ENCODE results near the gene GALR2.

GALR2 gene

GRCh38 chr17:76074390-76075363 lies at the start of gene GALR2:
TSS of gene GALR2 (plus strand) at chr17:76074781. CDS start at chr17:76074884, 103 bp downstream.
- H3K27me3 ChIP-seq (ENCODE audit: control insufficient read depth in 1 of 2, insufficient read depth in 2 of 2, low read length in 2 of 2): peaks cover 56 to 58% of the 10 kb centered on the region in 2 donors
- H3K27ac ChIP-seq (ENCODE audit: low read depth, low read length): no peak within 1 kb of the TSS
- no peaks in the 10 kb centered on the region for H3K9me3 ChIP-seq (ENCODE audit: control insufficient read depth in 1 of 2, low read length in 2 of 2)
- H3K9ac ChIP-seq (ENCODE audit: low read depth in 1 of 2, low read length in 2 of 2): no peak within 1 kb of the TSS
- H3K4me3 ChIP-seq (ENCODE audit: low read depth in 1 of 2, low read length in 2 of 2): peak within 1 kb of the TSS; percentile 14 to 35
- H3K36me3 ChIP-seq (ENCODE audit: control insufficient read depth in 1 of 2, insufficient read depth in 2 of 2, low read length in 2 of 2): peaks cover 0 to 3% of the 10 kb centered on the region in 2 donors
- H3K4me1 ChIP-seq (ENCODE audit: control insufficient read depth in 1 of 2, insufficient read depth in 2 of 2, low read length in 2 of 2): peaks cover 21 to 43% of the 10 kb centered on the region in 2 donors

GRCh38 chr17:76025294-76025693 lies 49.3 kb upstream of the GALR2 start:
- H3K27ac ChIP-seq (ENCODE audit: low read depth, low read length): no peak overlapping the region
- H3K9ac ChIP-seq (ENCODE audit: low read depth in 1 of 2, low read length in 2 of 2): no peak overlapping the region
- H3K4me1 ChIP-seq (ENCODE audit: control insufficient read depth in 1 of 2, insufficient read depth in 2 of 2, low read length in 2 of 2): peaks cover 5 to 32% of the 10 kb centered on the region in 2 donors
- H3K4me3 ChIP-seq (ENCODE audit: low read depth in 1 of 2, low read length in 2 of 2): peak overlapping the region in 1 of 2 donors; percentile 28
- H3K36me3 ChIP-seq (ENCODE audit: control insufficient read depth in 1 of 2, insufficient read depth in 2 of 2, low read length in 2 of 2): peaks cover 0 to 9% of the 10 kb centered on the region in 2 donors
- no peaks in the 10 kb centered on the region for H3K9me3 ChIP-seq (ENCODE audit: control insufficient read depth in 1 of 2, low read length in 2 of 2)
- H3K27me3 ChIP-seq (ENCODE audit: control insufficient read depth in 1 of 2, insufficient read depth in 2 of 2, low read length in 2 of 2): peaks cover 0 to 3% of the 10 kb centered on the region in 2 donors

- H3K9ac ChIP-seq (ENCODE audit: low read depth in 1 of 2, low read length in 2 of 2): peak overlapping the region in 1 of 2 donors; percentile 63
- peak overlapping the region; percentile 52 to 58 for H3K4me3 ChIP-seq (ENCODE audit: low read depth in 1 of 2, low read length in 2 of 2)
- peaks cover 5 to 32% of the 10 kb centered on the region in 2 donors for H3K4me1 ChIP-seq (ENCODE audit: control insufficient read depth in 1 of 2, insufficient read depth in 2 of 2, low read length in 2 of 2)
- H3K36me3 ChIP-seq (ENCODE audit: control insufficient read depth in 1 of 2, insufficient read depth in 2 of 2, low read length in 2 of 2): peaks cover 0 to 9% of the 10 kb centered on the region in 2 donors
- H3K27me3 ChIP-seq (ENCODE audit: control insufficient read depth in 1 of 2, insufficient read depth in 2 of 2, low read length in 2 of 2): peaks cover 0 to 3% of the 10 kb centered on the region in 2 donors
- H3K9me3 ChIP-seq (ENCODE audit: control insufficient read depth in 1 of 2, low read length in 2 of 2): no peaks in the 10 kb centered on the region
- peak overlapping the region; percentile 20 for H3K27ac ChIP-seq (ENCODE audit: low read depth, low read length)
Observed at GRCh38 chr17:76026714-76027158, 47.8 kb upstream of the GALR2 start.

GRCh38 chr17:76027159-76027839 lies 47.3 kb upstream of the GALR2 start, which contains the start of gene EVPL:
TSS of gene EVPL (minus strand) at chr17:76027306. CDS start at chr17:76027198, 108 bp downstream.
- H3K9me3 ChIP-seq (ENCODE audit: control insufficient read depth in 1 of 2, low read length in 2 of 2): no peaks in the 10 kb centered on the region
- peaks cover 0 to 3% of the 10 kb centered on the region in 2 donors for H3K27me3 ChIP-seq (ENCODE audit: control insufficient read depth in 1 of 2, insufficient read depth in 2 of 2, low read length in 2 of 2)
- peak within 1 kb of the TSS; percentile 32 for H3K27ac ChIP-seq (ENCODE audit: low read depth, low read length)
- H3K4me3 ChIP-seq (ENCODE audit: low read depth in 1 of 2, low read length in 2 of 2): peak within 1 kb of the TSS; percentile 52 to 58
- H3K9ac ChIP-seq (ENCODE audit: low read depth in 1 of 2, low read length in 2 of 2): peak within 1 kb of the TSS in 1 of 2 donors; percentile 63
- peaks cover 8 to 35% of the 10 kb centered on the region in 2 donors for H3K4me1 ChIP-seq (ENCODE audit: control insufficient read depth in 1 of 2, insufficient read depth in 2 of 2, low read length in 2 of 2)
- peaks cover 0 to 9% of the 10 kb centered on the region in 2 donors for H3K36me3 ChIP-seq (ENCODE audit: control insufficient read depth in 1 of 2, insufficient read depth in 2 of 2, low read length in 2 of 2)

GRCh38 chr17:76032073-76032779 lies 42.4 kb upstream of the GALR2 start:
- peaks cover 13 to 27% of the 10 kb centered on the region in 2 donors for H3K4me1 ChIP-seq (ENCODE audit: control insufficient read depth in 1 of 2, insufficient read depth in 2 of 2, low read length in 2 of 2)
- H3K9me3 ChIP-seq (ENCODE audit: control insufficient read depth in 1 of 2, low read length in 2 of 2): no peaks in the 10 kb centered on the region
- H3K36me3 ChIP-seq (ENCODE audit: control insufficient read depth in 1 of 2, insufficient read depth in 2 of 2, low read length in 2 of 2): peaks cover 0 to 4% of the 10 kb centered on the region in 2 donors
- H3K9ac ChIP-seq (ENCODE audit: low read depth in 1 of 2, low read length in 2 of 2): no peak overlapping the region
- peaks cover 0 to 3% of the 10 kb centered on the region in 2 donors for H3K27me3 ChIP-seq (ENCODE audit: control insufficient read depth in 1 of 2, insufficient read depth in 2 of 2, low read length in 2 of 2)
- H3K27ac ChIP-seq (ENCODE audit: low read depth, low read length): no peak overlapping the region
- no peak overlapping the region for H3K4me3 ChIP-seq (ENCODE audit: low read depth in 1 of 2, low read length in 2 of 2)

- Histone ChIP-seq H3K9me3 (ENCODE audit: control insufficient read depth in 1 of 2, low read length in 2 of 2) (no peaks in the 10 kb centered on the region), H3K9ac (ENCODE audit: low read depth in 1 of 2, low read length in 2 of 2) (no peak overlapping the region), H3K4me1 (ENCODE audit: control insufficient read depth in 1 of 2, insufficient read depth in 2 of 2, low read length in 2 of 2) (peaks cover 13 to 23% of the 10 kb centered on the region in 2 donors)
Observed at GRCh38 chr17:76032780-76033108, 41.8 kb upstream of the GALR2 start.

GRCh38 chr17:76033139-76033538 lies 41.4 kb upstream of the GALR2 start:
- peaks cover 1 to 6% of the 10 kb centered on the region in 2 donors for H3K36me3 ChIP-seq (ENCODE audit: control insufficient read depth in 1 of 2, insufficient read depth in 2 of 2, low read length in 2 of 2)
- H3K4me3 ChIP-seq (ENCODE audit: low read depth in 1 of 2, low read length in 2 of 2): no peak overlapping the region
- no peak overlapping the region for H3K9ac ChIP-seq (ENCODE audit: low read depth in 1 of 2, low read length in 2 of 2)
- H3K4me1 ChIP-seq (ENCODE audit: control insufficient read depth in 1 of 2, insufficient read depth in 2 of 2, low read length in 2 of 2): peaks cover 13 to 21% of the 10 kb centered on the region in 2 donors
- H3K9me3 ChIP-seq (ENCODE audit: control insufficient read depth in 1 of 2, low read length in 2 of 2): no peaks in the 10 kb centered on the region
- no peak overlapping the region for H3K27ac ChIP-seq (ENCODE audit: low read depth, low read length)
- H3K27me3 ChIP-seq (ENCODE audit: control insufficient read depth in 1 of 2, insufficient read depth in 2 of 2, low read length in 2 of 2): peaks cover 0 to 3% of the 10 kb centered on the region in 2 donors

More at GRCh38 chr17:76032780-76033108, 41.8 kb upstream of the GALR2 start:
- Histone ChIP-seq H3K4me3 (ENCODE audit: low read depth in 1 of 2, low read length in 2 of 2) (no peak overlapping the region), H3K27me3 (ENCODE audit: control insufficient read depth in 1 of 2, insufficient read depth in 2 of 2, low read length in 2 of 2) (peaks cover 0 to 3% of the 10 kb centered on the region in 2 donors), H3K27ac (ENCODE audit: low read depth, low read length) (no peak overlapping the region), H3K36me3 (ENCODE audit: control insufficient read depth in 1 of 2, insufficient read depth in 2 of 2, low read length in 2 of 2) (peaks cover 0 to 4% of the 10 kb centered on the region in 2 donors)

GRCh38 chr17:76034428-76035350 lies 39.9 kb upstream of the GALR2 start:
- Histone ChIP-seq H3K4me1 (ENCODE audit: control insufficient read depth in 1 of 2, insufficient read depth in 2 of 2, low read length in 2 of 2) (peaks cover 10 to 11% of the 10 kb centered on the region in 2 donors), H3K9ac (ENCODE audit: low read depth in 1 of 2, low read length in 2 of 2) (no peak overlapping the region), H3K27ac (ENCODE audit: low read depth, low read length) (no peak overlapping the region), H3K9me3 (ENCODE audit: control insufficient read depth in 1 of 2, low read length in 2 of 2) (no peaks in the 10 kb centered on the region), H3K27me3 (ENCODE audit: control insufficient read depth in 1 of 2, insufficient read depth in 2 of 2, low read length in 2 of 2) (no peaks in the 10 kb centered on the region), H3K36me3 (ENCODE audit: control insufficient read depth in 1 of 2, insufficient read depth in 2 of 2, low read length in 2 of 2) (peaks cover 17 to 21% of the 10 kb centered on the region in 2 donors), H3K4me3 (ENCODE audit: low read depth in 1 of 2, low read length in 2 of 2) (no peak overlapping the region)
